Peyer's patch (tissue), 4 donors: ENCODE data around the gene EFNB3. TPM values are rescaled to one million over a fixed set of nuclear protein-coding genes. Genes with fewer than 3 reads are reported as not detected.
A peak's percentile ranks its signal among the peaks of the same experiment; 100 is the strongest.

ENCODE experiments used
- DNase-seq, 3 donors: peaks; one replicate each; pipeline ENCODE4 v3.0.0-alpha.2; 2017 to 2019
- H3K27ac ChIP-seq, 4 donors: fragments of 200-600 bp; sonication (generic); one replicate each; pipeline ENCODE4 v1.5.1; 2016 to 2019
- H3K27me3 ChIP-seq, 2 donors: fragments of 200-600 bp; sonication (generic); one replicate each; pipeline ENCODE4 v1.5.1; 2019
- H3K36me3 ChIP-seq, 3 donors: fragments of 200-600 bp; sonication (generic); one replicate each; pipeline ENCODE4 v1.5.1; 2016 to 2019
- H3K4me1 ChIP-seq, 4 donors: fragments of 200-600 bp; sonication (generic); one replicate each; pipeline ENCODE4 v1.5.1; 2016 to 2019
- H3K4me3 ChIP-seq, 4 donors: fragments of 200-600 bp; sonication (generic); 1 replicate in 3 of 4; 2 replicates in 1 of 4; pipeline ENCODE4 v1.5.1; 2016 to 2019; ENCODE audit warnings: mild to moderate bottlenecking in 1 of 4
- H3K9me3 ChIP-seq, 4 donors: fragments of 200-600 bp; sonication (generic); one replicate each; pipeline ENCODE4 v1.5.1; 2016 to 2019; ENCODE audit warnings: mild to moderate bottlenecking in 1 of 4
- POLR2A ChIP-seq, 2 donors: fragments of 450-650 bp; IDR thresholded peaks; one replicate each; pipeline ENCODE4 v1.5.1; 2017; ENCODE audit warnings: antibody characterized with exemption in 2 of 2, mild to moderate bottlenecking in 2 of 2, moderate library complexity in 2 of 2
- total RNA-seq, 4 donors: library from RNA; depleted of rRNA; stranded (reverse); fragments of >200 nt; gene quantifications; one replicate each; pipeline ENCODE4 v1.1.0, GENCODE V29; 2016
- TF ChIP-seq, protein P1 (sequence below), 6 experiments: fragments of 450-650 bp in 4 of 6; fragments of 200-600 bp in 2 of 6; sonication (generic) in 1 of 6; IDR thresholded peaks; one replicate each; pipeline ENCODE4 v1.5.1; 2017 to 2019; ENCODE audit warnings: antibody characterized with exemption in 6 of 6, mild to moderate bottlenecking in 3 of 6, moderate library complexity in 1 of 6

The EFNB3 gene
- total RNA-seq, 4 donors from 2014 or later, result 0.27 TPM; not detected in 3

DNA sequence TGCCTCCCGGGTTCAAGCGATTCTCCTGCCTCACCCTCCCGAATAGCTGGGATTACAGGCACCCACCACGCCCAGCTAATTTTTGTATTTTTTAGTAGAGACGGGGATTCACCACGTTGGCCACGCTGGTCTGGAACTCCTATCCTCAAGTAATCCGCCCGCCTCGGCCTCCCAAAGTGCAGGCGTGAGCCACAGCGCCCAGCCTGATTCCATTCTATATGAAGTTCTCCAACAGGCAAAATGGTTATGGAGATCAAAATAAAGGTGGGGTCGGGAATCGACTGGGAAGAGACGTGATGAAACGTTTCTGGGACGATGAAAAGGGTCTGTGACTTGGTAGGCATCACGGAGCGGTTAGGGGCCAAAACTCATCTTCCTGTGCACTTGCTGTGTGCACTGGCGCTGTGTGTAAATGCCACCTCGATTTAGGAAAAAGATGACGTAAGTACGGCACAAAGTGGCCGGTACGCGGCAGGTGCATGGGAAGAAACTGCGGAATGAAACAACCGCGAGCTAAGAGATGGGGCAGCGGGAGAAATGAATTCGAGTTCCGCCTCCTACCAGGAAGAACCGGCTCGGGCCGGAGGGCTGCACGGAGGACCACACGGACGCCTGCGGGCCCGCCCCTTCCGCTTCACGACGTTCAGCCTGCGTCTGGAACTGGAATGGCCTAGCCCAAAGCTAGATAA lies 19.3 kb upstream of the EFNB3 start:
- no peaks in the 10 kb centered on the region for H3K36me3 ChIP-seq
- H3K27me3 ChIP-seq, result no peaks in the 10 kb centered on the region
- DNase-seq, result peak; percentile 90 to 96 (median 94)
- H3K9me3 ChIP-seq, result no peaks in the 10 kb centered on the region
- peaks cover 0 to 27% (median 11%) of the 10 kb centered on the region in 4 donors for H3K4me1 ChIP-seq
- peak overlapping the region; percentile 93 to 98 (median 96) for H3K27ac ChIP-seq
- TF ChIP-seq, protein P1, sequence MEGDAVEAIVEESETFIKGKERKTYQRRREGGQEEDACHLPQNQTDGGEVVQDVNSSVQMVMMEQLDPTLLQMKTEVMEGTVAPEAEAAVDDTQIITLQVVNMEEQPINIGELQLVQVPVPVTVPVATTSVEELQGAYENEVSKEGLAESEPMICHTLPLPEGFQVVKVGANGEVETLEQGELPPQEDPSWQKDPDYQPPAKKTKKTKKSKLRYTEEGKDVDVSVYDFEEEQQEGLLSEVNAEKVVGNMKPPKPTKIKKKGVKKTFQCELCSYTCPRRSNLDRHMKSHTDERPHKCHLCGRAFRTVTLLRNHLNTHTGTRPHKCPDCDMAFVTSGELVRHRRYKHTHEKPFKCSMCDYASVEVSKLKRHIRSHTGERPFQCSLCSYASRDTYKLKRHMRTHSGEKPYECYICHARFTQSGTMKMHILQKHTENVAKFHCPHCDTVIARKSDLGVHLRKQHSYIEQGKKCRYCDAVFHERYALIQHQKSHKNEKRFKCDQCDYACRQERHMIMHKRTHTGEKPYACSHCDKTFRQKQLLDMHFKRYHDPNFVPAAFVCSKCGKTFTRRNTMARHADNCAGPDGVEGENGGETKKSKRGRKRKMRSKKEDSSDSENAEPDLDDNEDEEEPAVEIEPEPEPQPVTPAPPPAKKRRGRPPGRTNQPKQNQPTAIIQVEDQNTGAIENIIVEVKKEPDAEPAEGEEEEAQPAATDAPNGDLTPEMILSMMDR (IDR thresholded peaks at IDR 0.05), result no peak
- peak; percentile 67 to 75 for TF ChIP-seq POLR2A (IDR thresholded peaks at IDR 0.05)
- H3K4me3 ChIP-seq, result peak overlapping the region; percentile 73 to 95 (median 82)

DNA sequence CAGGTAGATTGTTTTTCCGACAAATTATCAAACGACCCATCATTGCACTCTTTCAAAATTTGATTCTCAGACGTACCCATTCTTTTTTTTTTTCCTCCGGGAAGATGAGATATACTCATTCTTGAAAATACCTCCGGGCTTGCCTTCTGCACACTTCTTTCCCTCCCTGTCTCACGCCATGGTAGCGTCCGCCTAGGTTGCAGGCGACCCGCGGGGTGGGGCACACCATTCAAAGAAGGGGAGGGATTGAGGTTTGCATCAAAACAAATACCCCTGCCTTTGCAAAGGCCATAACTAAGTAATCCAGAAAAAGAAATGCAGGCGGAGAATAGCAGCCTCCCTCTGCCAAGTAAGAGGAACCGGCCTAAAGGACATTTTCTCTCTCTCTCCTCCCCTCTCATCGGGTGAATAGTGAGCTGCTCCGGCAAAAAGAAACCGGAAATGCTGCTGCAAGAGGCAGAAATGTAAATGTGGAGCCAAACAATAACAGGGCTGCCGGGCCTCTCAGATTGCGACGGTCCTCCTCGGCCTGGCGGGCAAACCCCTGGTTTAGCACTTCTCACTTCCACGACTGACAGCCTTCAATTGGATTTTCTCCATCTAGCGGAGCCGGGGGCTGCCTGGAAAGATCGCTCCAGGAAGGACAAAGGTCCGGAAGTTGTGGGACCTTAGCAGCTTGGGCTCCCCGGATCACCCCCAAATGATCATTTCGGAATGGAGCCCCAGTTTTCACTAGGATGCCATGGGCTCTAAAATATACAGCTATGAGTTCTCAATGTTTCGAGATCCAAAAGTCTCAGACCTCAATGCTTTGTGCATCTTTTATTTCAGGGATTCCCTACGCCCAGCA lies 18.6 kb upstream of the EFNB3 start:
- TF ChIP-seq, protein P1 (IDR thresholded peaks at IDR 0.05), result no peak
- TF ChIP-seq POLR2A (IDR thresholded peaks at IDR 0.05), result peak; percentile 71 to 93

DNA sequence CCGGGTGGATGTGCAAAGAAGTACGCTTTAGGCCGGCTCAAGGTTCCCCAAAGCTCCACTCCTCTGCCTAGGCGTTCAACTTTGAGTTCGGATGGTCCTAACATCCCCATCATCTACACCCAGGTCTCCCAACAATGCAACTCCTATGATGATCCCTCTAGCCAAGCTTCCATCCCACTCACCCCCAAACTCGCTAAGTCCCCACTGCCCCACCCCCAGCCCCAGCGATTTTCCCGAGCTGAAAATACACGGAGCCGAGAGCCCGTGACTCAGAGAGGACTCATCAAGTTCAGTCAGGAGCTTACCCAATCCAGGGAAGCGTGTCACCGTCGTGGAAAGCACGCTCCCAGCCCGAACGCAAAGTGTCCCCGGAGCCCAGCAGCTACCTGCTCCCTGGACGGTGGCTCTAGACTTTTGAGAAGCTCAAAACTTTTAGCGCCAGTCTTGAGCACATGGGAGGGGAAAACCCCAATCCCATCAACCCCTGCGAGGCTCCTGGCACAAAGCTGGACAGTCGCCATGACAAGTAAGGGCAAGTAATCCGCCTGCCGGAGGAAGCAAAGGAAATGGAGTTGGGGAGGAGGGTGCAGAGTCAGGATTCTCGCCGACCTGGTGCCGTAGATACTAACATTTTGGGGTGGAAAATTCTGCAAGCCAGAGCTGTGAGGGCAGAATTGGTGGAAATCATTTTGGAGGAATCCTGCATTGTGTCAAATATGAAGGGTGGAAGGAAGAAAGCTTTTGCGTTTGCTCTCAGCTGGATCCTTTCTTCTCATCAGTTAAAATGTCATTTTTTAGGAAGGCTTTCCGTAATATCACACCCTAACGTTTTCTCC lies 17.7 kb upstream of the EFNB3 start, which contains the start of gene TP53:
TP53 (minus strand) TSS at position 419 of the 836 bp plus-strand sequence. CDS start 10,896 bp downstream, outside the sequence.
- TF ChIP-seq, protein P1 (IDR thresholded peaks at IDR 0.05), result peak in 3 of 6 experiments; percentile 12 to 33 (median 28)
- TF ChIP-seq POLR2A (IDR thresholded peaks at IDR 0.05), result peak; percentile 64 to 74
- H3K36me3 ChIP-seq, result peaks cover 0 to 4% (median 0%) of the 10 kb centered on the region in 3 donors
- no peaks in the 10 kb centered on the region for H3K9me3 ChIP-seq
- H3K4me3 ChIP-seq, result peak within 1 kb of the TSS; percentile 73 to 95 (median 82)
- H3K27ac ChIP-seq, result peak within 1 kb of the TSS; percentile 93 to 98 (median 96)
- peaks cover 0 to 27% (median 11%) of the 10 kb centered on the region in 4 donors for H3K4me1 ChIP-seq
- peak; percentile 86 to 96 (median 93) for DNase-seq
- H3K27me3 ChIP-seq, result no peaks in the 10 kb centered on the region

More for the DNA sequence above, 18.6 kb upstream of the EFNB3 start:
- Histone ChIP-seq H3K4me1 (peaks cover 0 to 27% (median 11%) of the 10 kb centered on the region in 4 donors), H3K36me3 (peaks cover 0 to under 1% (median 0%) of the 10 kb centered on the region in 3 donors), H3K9me3 (no peaks in the 10 kb centered on the region), H3K27ac (peak overlapping the region; percentile 93 to 98 (median 96)), H3K4me3 (peak overlapping the region; percentile 73 to 95 (median 82)), H3K27me3 (no peaks in the 10 kb centered on the region)
- DNase-seq, result peak; percentile 77 to 87 (median 81)

DNA sequence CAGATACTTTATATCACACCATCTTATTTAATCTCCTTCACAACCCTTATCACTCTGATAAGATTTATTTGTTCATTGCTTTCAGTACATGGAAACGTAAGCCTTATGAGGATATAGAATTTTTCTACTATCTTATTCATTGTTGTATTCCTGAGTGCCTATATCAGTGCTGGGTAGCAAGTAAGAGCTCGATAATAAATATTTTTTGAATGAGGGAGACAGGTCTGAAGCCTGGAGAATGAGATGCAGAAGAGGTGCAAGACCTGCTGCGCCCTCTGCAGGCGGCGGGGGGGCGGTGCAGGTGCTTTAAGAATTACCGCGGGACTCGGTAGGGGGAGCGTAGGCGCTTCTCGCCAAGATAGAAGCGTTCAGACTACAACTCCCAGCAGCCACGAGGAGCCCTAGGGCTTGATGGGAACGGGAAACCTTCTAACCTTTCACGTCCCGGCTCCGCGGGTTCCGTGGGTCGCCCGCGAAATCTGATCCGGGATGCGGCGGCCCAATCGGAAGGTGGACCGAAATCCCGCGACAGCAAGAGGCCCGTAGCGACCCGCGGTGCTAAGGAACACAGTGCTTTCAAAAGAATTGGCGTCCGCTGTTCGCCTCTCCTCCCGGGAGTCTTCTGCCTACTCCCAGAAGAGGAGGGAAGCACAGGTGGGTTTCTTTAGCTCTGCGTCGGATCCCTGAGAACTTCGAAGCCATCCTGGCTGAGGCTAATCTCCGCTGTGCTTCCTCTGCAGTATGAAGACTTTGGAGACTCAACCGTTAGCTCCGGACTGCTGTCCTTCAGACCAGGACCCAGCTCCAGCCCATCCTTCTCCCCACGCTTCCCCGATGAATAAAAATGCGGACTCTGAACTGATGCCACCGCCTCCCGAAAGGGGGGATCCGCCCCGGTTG lies 16.8 kb upstream of the EFNB3 start, which contains the start of gene WRAP53:
WRAP53 (plus strand) TSS at position 570 of the 900 bp plus-strand sequence; CDS start at position 742, 172 bp downstream.
- TF ChIP-seq POLR2A (IDR thresholded peaks at IDR 0.05), result peak in 1 of 2 donors; percentile 11
- TF ChIP-seq, protein P1 (IDR thresholded peaks at IDR 0.05), result peak; percentile 96 to 100 (median 99)
- peaks cover 0 to 27% (median 11%) of the 10 kb centered on the region in 4 donors for H3K4me1 ChIP-seq
- H3K9me3 ChIP-seq, result no peaks in the 10 kb centered on the region
- DNase-seq, result peak; percentile 95 to 99 (median 96)
- H3K36me3 ChIP-seq, result peaks cover 0 to 4% (median 0%) of the 10 kb centered on the region in 3 donors
- peak within 1 kb of the TSS; percentile 93 to 98 (median 96) for H3K27ac ChIP-seq
- peak within 1 kb of the TSS; percentile 73 to 95 (median 82) for H3K4me3 ChIP-seq
- H3K27me3 ChIP-seq, result no peaks in the 10 kb centered on the region
